GM18909 (cell line): Measurements from ENCODE around the gene TRRAP.
"Not testable (repeated sequence)": the region's sequence is repeated elsewhere in the genome, so short reads cannot be mapped to it uniquely, and the experiment has no call there.

ENCODE experiments used
- ATAC-seq: cut with Tn5 transposase; IDR thresholded peaks from one replicate; pipeline ENCODE4 v1.9.1; 2021; ENCODE audit warnings: mild to moderate bottlenecking; ENCODE audit not compliant: unreplicated experiment, poor library complexity

The TRRAP gene

DNA sequence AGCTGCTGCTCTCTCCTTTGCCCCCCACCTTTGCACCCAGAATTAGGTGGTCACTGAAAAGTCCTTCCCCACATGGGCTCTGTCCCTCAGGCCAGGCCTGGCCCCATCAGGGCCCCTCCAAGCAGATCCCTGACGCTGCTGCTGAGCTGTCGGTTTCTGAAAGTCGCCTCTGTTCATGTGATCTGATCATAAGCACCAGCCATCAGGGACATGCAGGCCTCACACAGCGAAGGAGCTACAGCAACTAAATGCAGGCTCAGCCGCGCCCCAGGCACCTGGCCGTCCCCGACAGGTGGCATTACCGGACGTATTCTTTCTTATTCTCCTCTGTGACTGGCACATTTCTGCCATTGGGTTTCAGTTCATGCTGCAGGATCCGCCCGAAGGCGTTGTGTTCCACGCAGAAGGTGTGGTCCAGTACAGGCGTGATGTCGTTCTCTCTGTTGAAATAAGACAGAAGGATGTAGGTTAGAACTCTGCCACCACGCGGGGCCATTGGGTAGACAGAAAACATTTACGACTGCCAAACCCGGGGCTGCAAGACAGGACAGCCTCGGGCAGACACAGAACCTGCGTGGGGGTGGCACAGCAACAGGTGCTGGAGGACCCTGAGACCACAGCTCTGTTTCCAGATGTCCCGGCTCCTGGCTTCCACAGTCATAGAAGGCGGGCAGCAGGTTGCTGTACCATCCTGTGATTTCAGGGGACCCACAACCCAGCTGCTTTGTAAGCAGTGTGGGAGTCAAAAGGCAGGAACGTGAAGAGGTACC lies 159.9 kb downstream of the TRRAP start:
- no peak for ATAC-seq

DNA sequence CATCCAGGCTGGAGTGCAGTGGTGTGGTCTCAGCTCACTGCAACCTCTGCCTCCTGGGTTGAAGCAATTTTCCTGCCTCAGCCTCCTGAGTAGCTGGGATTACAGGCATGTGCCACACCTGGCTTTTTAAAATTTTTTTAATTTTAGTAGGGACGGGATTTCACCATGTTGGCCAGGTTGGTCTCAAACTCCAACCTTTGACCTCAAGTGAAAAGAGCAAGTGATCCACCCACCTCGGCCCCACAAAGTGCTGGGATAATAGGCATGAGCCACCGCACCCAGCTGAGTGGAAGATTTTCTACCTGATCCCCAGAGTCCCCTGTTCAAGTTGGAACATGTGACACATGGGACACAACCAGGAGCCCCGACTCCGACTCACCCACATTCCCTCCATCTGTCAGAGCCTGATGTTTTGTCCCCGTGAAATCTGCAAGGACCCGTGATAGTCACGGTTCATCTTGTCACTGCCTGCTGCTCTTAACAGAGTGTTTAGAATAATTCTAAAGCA lies 161.1 kb downstream of the TRRAP start:
- ATAC-seq, result no peak

DNA sequence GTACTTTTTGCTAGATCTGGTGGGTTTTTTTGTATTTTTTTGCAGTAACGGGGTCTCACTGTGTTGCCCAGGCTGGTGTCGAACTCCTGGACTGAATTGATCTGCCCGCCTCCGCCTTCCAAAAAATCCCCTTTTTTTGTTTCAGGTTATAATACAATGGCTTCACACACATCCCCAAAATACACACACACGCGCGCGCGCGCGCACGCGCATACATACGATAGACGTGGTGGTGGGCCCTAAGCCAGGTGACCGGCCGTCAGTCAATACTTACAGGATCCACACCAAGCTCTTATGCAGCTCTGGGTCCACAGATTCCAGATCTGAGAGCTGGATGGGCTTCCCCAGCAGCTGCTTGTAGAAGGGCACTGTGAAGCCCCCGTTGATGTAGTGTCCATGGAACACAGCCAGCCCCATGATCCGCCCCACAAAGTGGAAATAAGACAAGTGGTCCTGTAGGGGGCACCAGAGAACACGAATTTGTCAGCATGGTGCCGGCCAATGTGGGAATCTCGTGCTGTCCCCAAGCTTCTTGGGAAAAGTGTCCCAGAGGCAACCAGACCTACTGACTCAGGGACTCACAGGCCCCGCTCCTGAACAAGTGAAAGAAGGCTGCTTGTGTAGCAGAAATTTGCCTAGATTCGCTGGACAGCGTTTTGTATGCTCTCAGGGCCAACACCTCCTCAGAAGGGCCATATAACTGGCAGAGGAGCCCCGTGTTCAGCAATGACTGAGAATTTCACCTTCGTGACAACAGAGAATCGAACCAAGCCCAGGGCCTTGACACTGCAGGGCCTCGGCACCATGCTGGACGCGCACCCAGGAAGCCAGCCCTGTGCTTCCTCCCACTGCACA lies 162.0 kb downstream of the TRRAP start:
- ATAC-seq, result no peak

DNA sequence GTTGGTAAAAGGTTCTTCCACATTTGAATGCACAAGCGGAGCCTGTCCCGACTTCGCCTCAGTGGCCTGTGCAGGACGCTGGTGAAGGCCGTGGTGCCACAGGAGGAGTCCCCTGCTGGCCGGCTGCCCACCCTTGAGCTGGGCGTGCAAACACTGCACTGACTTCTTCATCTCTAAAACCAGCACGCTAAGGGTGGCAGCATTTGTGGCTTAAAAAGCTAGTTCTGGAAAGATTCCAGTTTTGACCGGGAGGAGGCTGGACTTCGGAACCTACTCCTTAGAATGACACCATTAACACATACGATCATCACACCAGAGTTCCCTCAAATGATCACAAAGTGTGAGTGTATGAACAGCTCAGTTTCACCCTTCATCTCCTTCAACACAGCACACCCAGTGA lies 163.2 kb downstream of the TRRAP start:
- ATAC-seq, result no peak

DNA sequence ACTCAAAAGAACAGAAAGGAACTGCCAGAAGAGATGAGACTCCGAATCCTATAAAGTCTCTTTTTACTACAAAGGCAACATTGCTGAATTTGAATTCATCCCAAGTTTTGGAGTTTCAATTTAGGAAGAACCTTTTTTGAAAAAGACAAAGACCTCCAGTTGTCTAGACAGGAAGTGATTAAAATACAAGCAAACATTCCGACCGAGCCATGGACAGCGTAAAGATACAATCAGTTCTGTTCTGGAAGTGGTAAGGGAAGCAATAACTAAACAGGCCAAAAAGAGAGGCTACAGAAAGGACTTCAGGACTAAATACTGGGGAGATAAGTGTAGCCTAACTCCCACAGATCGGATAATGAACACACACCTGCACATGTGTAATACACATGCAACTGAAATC lies 164.6 kb downstream of the TRRAP start:
- ATAC-seq, result no peak

DNA sequence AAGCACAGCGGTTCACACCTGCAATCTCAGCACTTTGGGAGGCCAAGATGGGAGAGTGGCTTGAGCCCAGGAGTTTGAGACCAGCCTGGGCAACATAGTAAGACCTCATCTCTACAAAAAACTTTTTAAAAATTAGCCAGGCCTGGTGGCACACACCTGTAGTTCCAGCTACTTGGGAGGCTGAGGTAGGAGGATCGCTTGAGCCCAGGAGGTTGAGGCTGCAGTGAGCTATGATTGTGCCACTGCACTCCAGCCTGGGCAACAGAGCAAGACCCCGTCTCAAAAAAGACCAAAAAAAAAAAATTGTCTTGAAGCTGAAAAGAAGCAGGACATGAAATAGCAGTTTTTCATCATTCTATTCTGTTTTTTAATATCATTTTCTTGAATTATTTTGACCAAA lies 166.5 kb downstream of the TRRAP start:
- ATAC-seq, result not testable (repeated sequence)

DNA sequence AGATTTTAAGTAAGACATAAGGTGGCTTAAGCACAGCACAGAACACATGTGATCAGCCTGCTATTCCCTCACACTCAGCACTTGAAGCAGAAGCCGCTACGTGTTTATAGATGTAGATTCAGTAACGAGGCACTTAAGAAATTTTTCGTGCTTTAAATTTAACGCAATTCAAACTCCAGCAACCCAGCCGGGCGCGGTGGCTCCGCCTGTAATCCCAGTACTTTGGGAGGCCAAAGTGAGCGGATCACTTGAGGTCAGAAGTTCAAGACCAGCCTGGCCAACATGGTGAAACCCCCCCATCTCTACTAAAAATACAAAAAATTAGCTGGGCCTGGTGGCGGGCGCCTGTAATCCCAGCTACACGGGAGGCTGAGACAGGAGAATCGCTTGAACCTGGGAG lies 167.9 kb downstream of the TRRAP start:
- ATAC-seq, result not testable (repeated sequence)

DNA sequence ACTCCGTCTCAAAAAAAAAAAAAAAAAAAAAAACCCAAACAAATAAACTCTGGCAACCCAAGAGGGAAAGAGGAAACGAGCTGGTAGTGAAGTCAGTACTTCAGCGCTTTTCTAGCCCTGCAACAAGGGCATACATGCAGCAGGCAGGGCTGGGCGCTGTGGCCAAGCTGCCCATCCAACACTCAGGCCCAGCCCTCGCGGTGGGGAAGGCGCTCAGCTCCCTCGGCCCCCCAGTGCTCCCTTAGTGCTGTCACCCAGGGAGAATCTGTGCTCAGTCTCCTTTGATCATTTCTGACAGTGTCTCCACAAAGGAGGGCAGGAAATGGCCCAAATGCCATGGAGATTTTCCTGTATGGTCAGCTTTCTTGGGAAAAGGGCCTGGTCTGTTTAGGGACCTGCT lies 168.4 kb downstream of the TRRAP start:
- no peak for ATAC-seq

DNA sequence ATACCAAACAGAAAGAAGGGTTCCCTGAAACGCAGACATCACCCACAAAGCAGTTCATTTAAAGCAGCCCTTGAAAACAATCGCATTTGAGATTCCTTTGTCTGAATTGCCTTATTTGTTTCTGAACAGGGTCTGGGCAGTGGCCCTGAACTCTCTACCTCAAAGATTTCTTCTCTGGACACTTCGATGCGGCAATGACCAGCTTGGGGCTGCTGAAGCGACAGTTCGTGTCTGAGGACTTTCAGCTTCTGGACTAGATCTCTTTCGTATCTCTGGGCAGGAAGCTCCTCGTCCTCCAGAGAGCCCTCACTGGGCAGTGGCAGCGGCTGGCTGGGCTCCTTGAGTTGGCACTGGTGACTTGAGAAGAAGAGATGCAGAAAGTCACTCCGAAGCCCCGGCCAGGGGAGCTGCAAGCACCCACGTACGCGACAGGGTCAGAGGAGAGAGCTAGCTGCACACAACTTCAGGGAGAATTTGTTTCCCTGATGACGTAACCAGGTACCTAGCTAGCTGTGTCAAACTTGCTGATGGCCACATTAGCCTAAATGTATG lies 169.3 kb downstream of the TRRAP start:
- ATAC-seq, result no peak

DNA sequence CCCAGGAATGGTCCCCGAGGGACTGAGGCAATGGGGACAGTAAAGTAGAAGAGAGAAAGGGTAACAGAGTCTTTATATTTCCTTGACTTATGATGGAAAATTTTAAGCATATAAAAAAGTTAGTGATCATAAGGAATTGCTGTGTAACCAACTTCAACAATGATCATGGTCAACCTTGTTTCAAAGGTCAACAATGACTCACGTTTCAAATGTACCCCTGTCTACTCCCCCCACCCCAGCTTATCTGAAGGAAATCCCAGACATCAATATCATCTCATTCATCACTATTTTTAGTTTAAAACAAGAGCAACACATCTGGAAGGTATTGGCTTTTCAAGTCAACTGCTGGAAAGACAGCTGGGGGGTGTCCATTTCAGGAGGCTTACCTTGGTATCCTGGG lies 172.6 kb downstream of the TRRAP start:
- no peak for ATAC-seq

DNA sequence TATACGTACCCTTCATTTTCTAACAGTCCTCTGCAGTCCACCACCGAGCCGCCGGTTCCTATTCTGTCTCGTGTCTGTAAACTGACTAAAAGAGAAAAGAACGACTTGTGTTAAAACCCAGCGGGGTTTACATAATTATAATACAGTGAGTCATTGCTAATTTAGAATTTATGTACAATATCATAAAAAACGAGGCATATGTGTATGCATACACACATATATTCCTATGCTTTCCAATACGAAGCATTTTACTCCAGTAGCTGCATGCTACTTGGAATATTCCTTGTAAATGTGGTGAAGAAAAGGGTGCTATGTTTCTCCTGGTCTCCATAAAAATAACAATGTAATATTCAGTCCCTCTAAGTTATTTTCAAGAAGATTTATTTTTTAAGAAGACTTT lies 176.4 kb downstream of the TRRAP start:
- no peak for ATAC-seq

DNA sequence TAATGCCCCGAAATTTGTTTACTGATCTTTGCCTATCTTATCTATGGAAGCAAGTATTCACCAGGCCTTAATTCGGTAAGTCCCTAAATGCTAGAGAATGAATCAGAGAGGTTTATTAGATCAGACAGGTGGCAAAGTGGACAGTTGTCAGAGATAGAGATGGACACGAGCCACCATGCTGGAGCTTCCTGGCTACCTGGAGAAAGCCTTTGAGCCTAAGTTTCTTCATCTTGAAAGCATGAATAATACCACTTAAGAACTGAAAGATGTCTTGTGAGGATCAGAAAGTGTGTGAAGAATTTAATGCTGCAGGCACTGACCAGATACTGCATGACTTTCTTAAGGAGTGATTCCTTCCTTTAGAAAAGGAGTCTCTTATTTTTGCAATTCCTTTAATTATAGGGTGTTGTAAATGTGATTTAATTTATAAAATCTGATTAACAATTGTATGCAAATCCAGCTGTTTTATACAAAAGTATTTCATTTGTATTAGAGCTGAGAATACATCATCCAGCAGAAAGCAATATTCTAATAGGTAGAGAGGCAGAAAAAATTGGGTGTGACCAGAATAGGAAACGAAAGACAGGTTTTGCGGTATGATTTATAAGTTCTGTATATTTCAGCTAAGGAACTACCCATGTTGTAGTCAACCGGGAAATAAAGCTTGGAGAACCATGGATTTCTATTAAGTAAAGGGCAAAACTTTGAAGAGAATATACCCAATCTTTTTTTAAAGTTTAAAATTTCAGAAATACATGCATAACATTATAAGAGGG lies 182.9 kb downstream of the TRRAP start:
- no peak for ATAC-seq
